LoVo (cell line): ENCODE results near the gene GPRIN1.
A peak's percentile ranks its signal among the peaks of the same experiment; 100 is the strongest.

ENCODE experiments used
- DNase-seq: peaks from one replicate; pipeline ENCODE4 v3.0.0-alpha.2; 2016; ENCODE audit warnings: low spot score

Gene GPRIN1

DNA sequence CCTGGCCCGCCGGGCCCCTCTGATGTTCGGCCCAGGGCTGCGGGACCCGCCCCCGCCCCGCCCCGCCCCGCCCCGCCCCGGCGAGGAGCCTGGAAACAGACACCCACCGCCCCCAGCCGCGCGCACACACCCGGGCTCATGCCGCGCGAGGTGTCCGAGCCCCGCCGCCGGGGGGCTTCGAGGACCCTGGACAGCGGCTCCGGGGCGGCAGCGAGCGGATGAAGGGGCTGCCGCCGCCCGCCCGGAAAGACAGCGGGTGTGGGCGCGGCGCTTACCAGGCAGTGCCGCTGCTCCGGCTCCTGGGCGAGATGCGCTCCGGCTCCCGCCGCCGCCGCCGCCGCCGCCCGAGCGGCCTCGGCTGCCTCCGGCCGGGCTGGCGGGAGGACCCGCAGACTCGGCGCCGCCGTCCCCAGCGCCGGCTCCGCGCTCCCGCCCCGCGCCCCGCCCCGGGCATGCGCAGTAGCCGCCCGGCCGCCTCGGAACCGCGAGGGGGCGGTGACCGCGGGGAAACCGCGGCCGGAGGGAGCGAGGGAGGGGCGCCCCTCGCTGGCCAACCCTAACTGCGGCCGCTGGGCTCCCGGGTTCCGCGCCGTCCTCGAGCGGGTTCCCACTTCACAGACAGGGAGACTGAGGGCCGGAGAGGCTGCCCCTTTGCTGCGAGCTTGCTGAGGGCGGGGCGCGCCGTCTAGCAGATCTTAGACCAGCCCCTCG, at the start of gene GPRIN1:
TSS of gene GPRIN1 (minus strand) at position 433 of the 711 bp plus-strand sequence. CDS start 10,322 bp downstream, outside the sequence.
- DNase-seq = peak; percentile 80

GRCh38 chr5:176659512-176659839, 49.5 kb upstream of the GPRIN1 start:
- DNase-seq = no peak

GRCh38 chr5:176658817-176659511, 49.0 kb upstream of the GPRIN1 start:
- no peak for DNase-seq

- DNase-seq = peak; percentile 57
Measured at GRCh38 chr5:176658007-176658599, 48.1 kb upstream of the GPRIN1 start.

DNA sequence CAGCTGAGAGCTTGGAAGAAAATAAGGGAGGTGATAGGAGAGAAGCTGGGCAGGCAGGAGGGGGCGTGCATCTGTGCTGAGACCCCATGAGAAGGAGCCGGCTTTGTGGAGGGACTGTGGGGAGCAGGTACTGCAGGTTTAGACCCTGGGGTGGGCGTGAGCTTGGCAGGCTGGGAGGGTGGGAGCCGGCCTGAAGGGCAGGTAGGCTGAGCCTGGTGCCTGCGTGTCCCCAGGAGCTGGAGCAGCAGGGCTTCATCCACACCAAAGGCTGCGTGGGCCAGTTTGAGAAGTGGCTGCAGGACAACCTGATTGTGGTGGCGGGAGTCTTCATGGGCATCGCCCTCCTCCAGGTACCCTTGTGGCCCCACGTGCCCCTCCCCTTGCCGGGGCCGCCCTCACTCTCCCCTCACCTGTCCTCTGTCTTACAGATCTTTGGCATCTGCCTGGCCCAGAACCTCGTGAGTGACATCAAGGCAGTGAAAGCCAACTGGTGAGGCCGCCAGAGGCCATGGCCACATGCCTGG, 46.6 kb upstream of the GPRIN1 start:
- DNase-seq = no peak

DNA sequence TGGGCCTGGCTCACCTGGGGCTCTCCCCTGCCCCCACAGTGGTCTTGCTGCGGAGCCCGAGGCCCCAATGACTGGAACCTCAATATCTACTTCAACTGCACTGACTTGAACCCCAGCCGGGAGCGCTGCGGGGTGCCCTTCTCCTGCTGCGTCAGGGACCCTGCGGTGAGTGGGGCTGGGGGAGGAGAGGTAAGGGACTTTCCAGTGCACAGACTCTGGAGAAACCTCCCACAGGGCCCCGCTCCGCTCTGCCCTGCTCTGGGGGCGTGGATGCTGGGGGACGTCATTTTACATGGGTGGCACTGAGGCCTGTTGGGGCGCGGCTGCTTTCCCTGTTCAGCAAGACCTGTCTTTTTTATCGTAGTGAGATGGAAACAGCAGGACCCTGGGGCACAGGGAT, 44.9 kb upstream of the GPRIN1 start:
- no peak for DNase-seq

- DNase-seq = no peak
Measured at GRCh38 chr5:176653401-176654385, 43.7 kb upstream of the GPRIN1 start.

DNA sequence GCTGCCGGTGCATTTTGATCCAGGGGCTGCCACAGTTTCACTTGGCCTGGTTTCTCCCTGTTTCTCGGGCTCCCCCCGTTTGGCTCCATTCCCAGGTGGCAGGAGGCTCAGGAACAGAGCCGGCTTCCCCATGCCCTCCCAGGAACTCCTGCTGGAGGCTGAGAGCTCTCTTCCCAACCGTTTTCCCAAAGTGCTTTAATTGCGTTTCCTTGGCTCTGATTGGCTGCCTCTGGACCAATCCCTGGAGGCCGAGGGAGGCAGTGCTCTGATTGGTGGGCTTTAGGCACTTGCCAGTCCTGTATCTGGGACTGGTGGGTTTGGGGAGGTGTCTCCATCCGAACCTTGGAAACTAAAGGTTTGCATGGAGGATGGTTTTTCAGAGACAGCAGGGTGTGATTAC, 42.2 kb upstream of the GPRIN1 start:
- no peak for DNase-seq

GRCh38 chr5:176651472-176651980, 41.6 kb upstream of the GPRIN1 start:
- no peak for DNase-seq

DNA sequence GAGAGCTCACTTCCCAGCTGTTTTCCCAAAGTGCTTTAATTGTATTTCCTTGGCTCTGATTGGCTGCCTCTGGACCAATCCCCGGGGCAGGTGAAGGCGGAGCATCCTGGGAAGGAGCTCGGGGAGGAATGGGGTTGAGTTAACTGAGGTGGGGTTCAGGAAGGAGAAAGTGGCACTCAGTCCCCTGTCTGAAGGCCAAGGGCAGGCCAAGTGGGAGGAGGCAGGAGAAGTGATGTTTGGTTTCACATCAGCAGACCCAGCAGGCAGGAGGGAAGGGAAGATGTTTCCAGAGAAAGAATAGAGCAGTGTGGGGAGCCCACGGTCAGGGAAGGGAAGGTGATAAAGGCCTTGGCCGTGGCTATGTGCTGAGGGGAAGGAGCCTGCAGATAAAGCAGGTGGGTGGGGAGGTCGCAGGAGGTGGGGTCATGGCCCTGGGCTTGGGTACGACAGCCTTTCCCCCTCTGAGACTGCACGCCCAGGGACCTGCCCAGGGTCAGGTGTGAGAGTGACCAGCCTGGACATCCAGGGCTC, 40.5 kb upstream of the GPRIN1 start:
- DNase-seq = no peak

DNA sequence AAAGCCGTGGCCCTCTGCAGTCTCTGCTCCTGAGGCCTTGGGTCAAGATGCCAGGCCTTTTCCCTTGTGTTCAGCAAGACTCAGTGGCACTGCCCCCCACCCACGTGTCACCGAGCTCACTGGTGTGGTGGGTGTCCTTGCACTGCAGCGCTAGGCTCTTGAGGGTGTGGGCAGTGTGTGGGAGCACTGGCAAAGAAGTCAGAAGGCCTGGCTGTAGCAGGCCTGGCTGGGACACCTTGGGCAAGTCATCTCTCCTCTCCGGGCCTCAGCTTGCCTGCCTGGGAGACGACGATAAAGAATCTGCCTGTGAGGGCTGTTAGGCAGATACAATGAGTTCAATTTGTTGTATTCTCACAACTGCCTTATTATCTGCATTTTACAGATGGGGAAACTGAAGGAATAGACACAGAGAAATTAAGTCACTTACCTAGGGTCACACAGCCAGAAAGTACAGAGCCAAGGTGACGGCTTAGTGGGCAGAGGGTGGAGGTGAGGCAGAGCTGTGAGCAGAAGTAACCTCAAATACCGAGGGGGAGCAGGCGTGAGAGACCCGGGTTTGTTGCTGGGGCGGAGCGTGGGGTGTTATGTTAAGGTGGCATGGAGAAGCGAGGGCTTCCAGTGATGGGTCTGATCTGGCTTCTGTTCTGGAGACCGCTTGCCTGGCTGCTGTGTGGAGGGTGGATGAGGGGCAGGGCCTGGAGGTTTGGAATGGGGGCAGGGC, 38.7 kb upstream of the GPRIN1 start:
- DNase-seq = no peak

DNA sequence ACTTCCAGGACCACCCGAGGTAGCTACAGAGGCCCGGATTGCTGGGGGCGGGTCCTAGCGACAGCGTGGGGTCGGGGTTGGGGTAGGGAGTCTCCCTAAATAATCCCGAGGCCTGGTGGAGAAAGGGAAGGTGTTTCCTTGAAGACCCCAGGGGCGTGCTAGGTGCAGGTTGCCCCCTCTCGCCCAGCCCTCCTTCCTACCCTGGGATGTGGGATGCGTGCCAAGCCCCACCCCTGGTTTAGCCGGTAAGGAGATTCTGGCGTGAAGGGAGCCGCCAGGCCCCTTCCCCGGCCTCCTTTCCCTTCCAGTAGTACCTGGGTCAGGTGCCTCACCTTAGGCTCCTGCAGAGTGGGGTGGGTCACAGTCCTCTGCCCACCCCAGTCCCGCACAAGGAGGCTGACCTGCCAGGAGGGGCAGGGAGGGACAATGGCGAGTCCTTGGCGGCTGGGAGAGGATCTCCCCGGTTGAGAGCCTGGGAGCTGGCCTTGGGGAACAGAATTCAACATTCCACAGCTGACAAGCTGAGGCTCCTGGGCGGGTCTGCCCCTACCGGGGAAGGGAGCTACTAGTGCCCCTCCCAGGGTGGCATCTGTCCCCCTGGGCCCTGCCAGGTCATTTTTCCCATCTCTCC, 38.0 kb upstream of the GPRIN1 start:
- peak; percentile 59 for DNase-seq

GRCh38 chr5:176647030-176647842, 37.3 kb upstream of the GPRIN1 start, which contains the start of gene TSPAN17:
TSS of gene TSPAN17 (plus strand) at chr5:176647484. CDS start at chr5:176647616, 132 bp downstream.
- DNase-seq = peak; percentile 100

GRCh38 chr5:176646707-176647029, 36.7 kb upstream of the GPRIN1 start:
- no peak for DNase-seq

GRCh38 chr5:176646049-176646706, 36.2 kb upstream of the GPRIN1 start:
- DNase-seq = no peak

GRCh38 chr5:176644878-176645670, 35.1 kb upstream of the GPRIN1 start:
- DNase-seq = no peak

- no peak for DNase-seq
Measured at GRCh38 chr5:176644294-176644693, 34.3 kb upstream of the GPRIN1 start.
